ENCODE data around the gene TIPARP.

TIPARP gene

GRCh38 chr3:156657862-156658731, 16.3 kb upstream of the TIPARP start:
- Histone ChIP-seq H3K9ac (ENCODE audit: low read length) (no peak overlapping the region), H2BK120ac (ENCODE audit: low read depth, low read length) (no peak overlapping the region), H2BK15ac (replicated peaks; ENCODE audit: low read depth) (no peak overlapping the region), H3K56ac (ENCODE audit: low read length) (no peak overlapping the region), H3K36me3 (ENCODE audit: control insufficient read depth, insufficient read depth, low read length) (no peaks in the 10 kb centered on the region), H3K23ac (ENCODE audit: low read length) (no peak overlapping the region), H2AK5ac (ENCODE audit: low read length) (no peak overlapping the region), H2BK5ac (ENCODE audit: low read length) (no peak overlapping the region), H3K79me1 (ENCODE audit: low read length) (no peaks in the 10 kb centered on the region), H3K4me2 (ENCODE audit: low read length) (no peak overlapping the region), H3K27me3 (ENCODE audit: insufficient read depth, low read length, poor library complexity) (no peaks in the 10 kb centered on the region), H3K4me1 (ENCODE audit: control insufficient read depth, low read depth, low read length) (no peaks in the 10 kb centered on the region), H3K4me3 (ENCODE audit: low read length) (no peak overlapping the region), H3K18ac (ENCODE audit: low read length) (no peak overlapping the region), H4K8ac (ENCODE audit: low read depth, low read length) (no peak overlapping the region), H3K27ac (ENCODE audit: low read depth, low read length) (no peak overlapping the region), H4K5ac (ENCODE audit: low read length) (no peak overlapping the region), H3K4ac (ENCODE audit: low read depth, low read length) (no peak overlapping the region), H3K79me2 (ENCODE audit: control insufficient read depth, insufficient read depth, low read length) (no peaks in the 10 kb centered on the region)
- WGBS (ENCODE audit: extremely low coverage, insufficient coverage, low lambda C conversion rate) = no CpG with 5 or more reads among the region's 4 CpGs
- no peak for DNase-seq

- Histone ChIP-seq H3K36me3 (ENCODE audit: control insufficient read depth, insufficient read depth, low read length) (no peaks in the 10 kb centered on the region), H3K27ac (ENCODE audit: low read depth, low read length) (no peak overlapping the region), H2BK120ac (ENCODE audit: low read depth, low read length) (no peak overlapping the region), H4K5ac (ENCODE audit: low read length) (no peak overlapping the region), H3K79me2 (ENCODE audit: control insufficient read depth, insufficient read depth, low read length) (no peaks in the 10 kb centered on the region), H3K56ac (ENCODE audit: low read length) (no peak overlapping the region), H2BK5ac (ENCODE audit: low read length) (no peak overlapping the region), H2AK5ac (ENCODE audit: low read length) (no peak overlapping the region), H3K4me1 (ENCODE audit: control insufficient read depth, low read depth, low read length) (no peaks in the 10 kb centered on the region), H4K8ac (ENCODE audit: low read depth, low read length) (no peak overlapping the region), H3K23ac (ENCODE audit: low read length) (no peak overlapping the region), H3K4me3 (ENCODE audit: low read length) (no peak overlapping the region), H3K18ac (ENCODE audit: low read length) (no peak overlapping the region), H3K27me3 (ENCODE audit: insufficient read depth, low read length, poor library complexity) (no peaks in the 10 kb centered on the region), H3K79me1 (ENCODE audit: low read length) (no peaks in the 10 kb centered on the region), H3K9ac (ENCODE audit: low read length) (no peak overlapping the region), H3K4ac (ENCODE audit: low read depth, low read length) (no peak overlapping the region), H2BK15ac (replicated peaks; ENCODE audit: low read depth) (no peak overlapping the region), H3K4me2 (ENCODE audit: low read length) (no peak overlapping the region)
- DNase-seq = no peak
- no CpG with 5 or more reads among the region's 1 CpG for WGBS (ENCODE audit: extremely low coverage, insufficient coverage, low lambda C conversion rate)
Measured at GRCh38 chr3:156658732-156659090, 15.7 kb upstream of the TIPARP start.

- DNase-seq = no peak
Measured at GRCh38 chr3:156659260-156659659, 15.1 kb upstream of the TIPARP start.

GRCh38 chr3:156661155-156661554, 13.2 kb upstream of the TIPARP start:
- H3K23ac ChIP-seq (ENCODE audit: low read length) = no peak overlapping the region
- WGBS (ENCODE audit: extremely low coverage, insufficient coverage, low lambda C conversion rate) = no CpG with 5 or more reads among the region's 2 CpGs
- no peak overlapping the region for H3K4me2 ChIP-seq (ENCODE audit: low read length)
- H4K5ac ChIP-seq (ENCODE audit: low read length) = no peak overlapping the region
- H2BK120ac ChIP-seq (ENCODE audit: low read depth, low read length) = no peak overlapping the region
- no peak overlapping the region for H2BK15ac ChIP-seq (replicated peaks; ENCODE audit: low read depth)
- H3K56ac ChIP-seq (ENCODE audit: low read length) = no peak overlapping the region
- no peak overlapping the region for H3K9ac ChIP-seq (ENCODE audit: low read length)
- H3K27ac ChIP-seq (ENCODE audit: low read depth, low read length) = no peak overlapping the region
- H3K4me1 ChIP-seq (ENCODE audit: control insufficient read depth, low read depth, low read length) = no peaks in the 10 kb centered on the region
- no peak overlapping the region for H4K8ac ChIP-seq (ENCODE audit: low read depth, low read length)
- no peaks in the 10 kb centered on the region for H3K36me3 ChIP-seq (ENCODE audit: control insufficient read depth, insufficient read depth, low read length)
- no peak overlapping the region for H3K4me3 ChIP-seq (ENCODE audit: low read length)
- H2BK5ac ChIP-seq (ENCODE audit: low read length) = no peak overlapping the region
- no peak for DNase-seq
- H3K27me3 ChIP-seq (ENCODE audit: insufficient read depth, low read length, poor library complexity) = no peaks in the 10 kb centered on the region
- H3K79me1 ChIP-seq (ENCODE audit: low read length) = no peaks in the 10 kb centered on the region
- H2AK5ac ChIP-seq (ENCODE audit: low read length) = no peak overlapping the region
- no peak overlapping the region for H3K18ac ChIP-seq (ENCODE audit: low read length)
- no peak overlapping the region for H3K4ac ChIP-seq (ENCODE audit: low read depth, low read length)
- no peaks in the 10 kb centered on the region for H3K79me2 ChIP-seq (ENCODE audit: control insufficient read depth, insufficient read depth, low read length)

More at GRCh38 chr3:156659260-156659659, 15.1 kb upstream of the TIPARP start:
- H2BK5ac ChIP-seq (ENCODE audit: low read length) = no peak overlapping the region
- no peak overlapping the region for H2BK15ac ChIP-seq (replicated peaks; ENCODE audit: low read depth)
- no peak overlapping the region for H3K23ac ChIP-seq (ENCODE audit: low read length)
- no peak overlapping the region for H4K8ac ChIP-seq (ENCODE audit: low read depth, low read length)
- no peak overlapping the region for H3K9ac ChIP-seq (ENCODE audit: low read length)
- H3K27ac ChIP-seq (ENCODE audit: low read depth, low read length) = no peak overlapping the region
- H2AK5ac ChIP-seq (ENCODE audit: low read length) = no peak overlapping the region
- no peaks in the 10 kb centered on the region for H3K27me3 ChIP-seq (ENCODE audit: insufficient read depth, low read length, poor library complexity)
- H3K79me1 ChIP-seq (ENCODE audit: low read length) = no peaks in the 10 kb centered on the region
- no peak overlapping the region for H3K56ac ChIP-seq (ENCODE audit: low read length)
- H4K5ac ChIP-seq (ENCODE audit: low read length) = no peak overlapping the region
- no peak overlapping the region for H3K18ac ChIP-seq (ENCODE audit: low read length)
- no peak overlapping the region for H3K4me2 ChIP-seq (ENCODE audit: low read length)
- H2BK120ac ChIP-seq (ENCODE audit: low read depth, low read length) = no peak overlapping the region
- H3K79me2 ChIP-seq (ENCODE audit: control insufficient read depth, insufficient read depth, low read length) = no peaks in the 10 kb centered on the region
- no peak overlapping the region for H3K4me3 ChIP-seq (ENCODE audit: low read length)
- H3K4me1 ChIP-seq (ENCODE audit: control insufficient read depth, low read depth, low read length) = no peaks in the 10 kb centered on the region
- H3K4ac ChIP-seq (ENCODE audit: low read depth, low read length) = no peak overlapping the region
- H3K36me3 ChIP-seq (ENCODE audit: control insufficient read depth, insufficient read depth, low read length) = no peaks in the 10 kb centered on the region

- Histone ChIP-seq H3K79me2 (ENCODE audit: control insufficient read depth, insufficient read depth, low read length) (no peaks in the 10 kb centered on the region), H3K4me3 (ENCODE audit: low read length) (no peak overlapping the region), H2BK15ac (replicated peaks; ENCODE audit: low read depth) (no peak overlapping the region), H3K18ac (ENCODE audit: low read length) (no peak overlapping the region), H4K8ac (ENCODE audit: low read depth, low read length) (no peak overlapping the region), H3K9ac (ENCODE audit: low read length) (no peak overlapping the region), H2BK120ac (ENCODE audit: low read depth, low read length) (no peak overlapping the region), H3K36me3 (ENCODE audit: control insufficient read depth, insufficient read depth, low read length) (no peaks in the 10 kb centered on the region), H3K27me3 (ENCODE audit: insufficient read depth, low read length, poor library complexity) (no peaks in the 10 kb centered on the region), H4K5ac (ENCODE audit: low read length) (no peak overlapping the region), H3K23ac (ENCODE audit: low read length) (no peak overlapping the region), H2BK5ac (ENCODE audit: low read length) (no peak overlapping the region), H2AK5ac (ENCODE audit: low read length) (peak overlapping the region; percentile 40), H3K27ac (ENCODE audit: low read depth, low read length) (no peak overlapping the region), H3K4me2 (ENCODE audit: low read length) (no peak overlapping the region), H3K79me1 (ENCODE audit: low read length) (no peaks in the 10 kb centered on the region), H3K4me1 (ENCODE audit: control insufficient read depth, low read depth, low read length) (no peaks in the 10 kb centered on the region), H3K56ac (ENCODE audit: low read length) (no peak overlapping the region), H3K4ac (ENCODE audit: low read depth, low read length) (no peak overlapping the region)
- DNase-seq = no peak
- no CpG with 5 or more reads among the region's 8 CpGs for WGBS (ENCODE audit: extremely low coverage, insufficient coverage, low lambda C conversion rate)
Measured at GRCh38 chr3:156664011-156664830, 10.2 kb upstream of the TIPARP start.

All from mesendoderm (in vitro differentiated cells).